H9 (cell line): Measurements from ENCODE around the gene SETD6. TPM values are rescaled to one million over a fixed set of nuclear protein-coding genes. Genes with fewer than 3 reads are reported as not detected.

Experiments
- DNase-seq: peaks from one replicate; pipeline ENCODE4 v3.0.0-alpha.2; 2017
- H2AFZ ChIP-seq: one replicate; pipeline ENCODE4 v1.6.1; 2013; ENCODE audit warnings: mild to moderate bottlenecking, low read length, control low read depth, moderate library complexity
- H2AK5ac ChIP-seq: 2 replicates; pipeline ENCODE4 v1.6.1; 2013; ENCODE audit warnings: low read length, control low read depth, mixed read lengths; ENCODE audit not compliant: insufficient read length
- H2BK120ac ChIP-seq: one replicate; pipeline ENCODE4 v1.6.1; 2013; ENCODE audit warnings: low read depth, mild to moderate bottlenecking, low read length, control low read depth, inconsistent platforms; ENCODE audit not compliant: poor library complexity, severe bottlenecking
- H2BK12ac ChIP-seq: 2 replicates; pipeline ENCODE4 v1.6.1; 2013; ENCODE audit warnings: low read length, control low read depth, mixed read lengths, low read depth; ENCODE audit not compliant: insufficient read length
- H2BK15ac ChIP-seq: 2 replicates; pipeline ENCODE4 v1.6.1; 2013; ENCODE audit warnings: low read depth, low read length, control low read depth
- H2BK20ac ChIP-seq: one replicate; pipeline ENCODE4 v1.6.1; 2013; ENCODE audit warnings: low read depth, mild to moderate bottlenecking, low read length, control low read depth, inconsistent platforms; ENCODE audit not compliant: poor library complexity, severe bottlenecking
- H2BK5ac ChIP-seq: 2 replicates; pipeline ENCODE4 v1.6.1; 2013; ENCODE audit warnings: low read length, control low read depth, mixed read lengths; ENCODE audit not compliant: insufficient read length
- H3K14ac ChIP-seq: 2 replicates; pipeline ENCODE4 v1.6.1; 2013; ENCODE audit warnings: low read length, control low read depth; ENCODE audit not compliant: insufficient read depth
- H3K18ac ChIP-seq: 2 replicates; pipeline ENCODE4 v1.6.1; 2013; ENCODE audit warnings: low read depth, mild to moderate bottlenecking, mixed read lengths, low read length, control low read depth; ENCODE audit not compliant: insufficient read length
- H3K23ac ChIP-seq: 2 replicates; pipeline ENCODE4 v1.6.1; 2013; ENCODE audit warnings: low read length, control low read depth, mixed read lengths, low read depth; ENCODE audit not compliant: insufficient read length
- H3K23me2 ChIP-seq: 2 replicates; pipeline ENCODE4 v1.6.1; 2013; ENCODE audit warnings: low read depth, mild to moderate bottlenecking, mixed read lengths, low read length, control low read depth; ENCODE audit not compliant: insufficient read length, poor library complexity, severe bottlenecking
- H3K27ac ChIP-seq: 2 replicates; pipeline ENCODE4 v1.5.1; 2013; ENCODE audit warnings: low read length, control low read depth, mixed read lengths, low read depth; ENCODE audit not compliant: insufficient read length
- H3K27me3 ChIP-seq: 2 replicates; pipeline ENCODE4 v1.6.1; 2013; ENCODE audit warnings: low read length, control low read depth, inconsistent platforms; ENCODE audit not compliant: insufficient read depth
- H3K4ac ChIP-seq: 2 replicates; pipeline ENCODE4 v1.6.1; 2013; ENCODE audit warnings: low read depth, mild to moderate bottlenecking, control low read depth, inconsistent platforms, low read length, moderate library complexity
- H3K4me1 ChIP-seq: 2 replicates; pipeline ENCODE4 v1.6.1; 2013; ENCODE audit warnings: low read length, control low read depth, inconsistent platforms; ENCODE audit not compliant: insufficient read depth
- H3K4me2 ChIP-seq: 2 replicates; pipeline ENCODE4 v1.6.1; 2013; ENCODE audit warnings: low read length, control low read depth, mixed read lengths; ENCODE audit not compliant: insufficient read length, insufficient read depth
- H3K56ac ChIP-seq: 2 replicates; pipeline ENCODE4 v1.6.1; 2013; ENCODE audit warnings: low read depth, mild to moderate bottlenecking, mixed read lengths, low read length, control low read depth; ENCODE audit not compliant: insufficient read length
- H3K79me1 ChIP-seq: 2 replicates; pipeline ENCODE4 v1.6.1; 2013; ENCODE audit warnings: low read depth, mild to moderate bottlenecking, moderate library complexity, low read length, control low read depth, inconsistent platforms; ENCODE audit not compliant: insufficient read depth, poor library complexity, severe bottlenecking
- H3K79me2 ChIP-seq: 2 replicates; pipeline ENCODE4 v1.6.1; 2013; ENCODE audit warnings: low read length, control low read depth, inconsistent platforms; ENCODE audit not compliant: insufficient read depth
- H3K9ac ChIP-seq: 2 replicates; pipeline ENCODE4 v1.6.1; 2013; ENCODE audit warnings: low read length, control low read depth, mixed read lengths; ENCODE audit not compliant: insufficient read length; ENCODE audit errors: extremely low read depth
- H3K9me3 ChIP-seq: one replicate; pipeline ENCODE4 v1.6.1; 2013; ENCODE audit warnings: low read depth, low read length, inconsistent platforms; ENCODE audit not compliant: control insufficient read depth
- H3T11ph ChIP-seq: one replicate; pipeline ENCODE4 v1.6.1; 2013; ENCODE audit warnings: mild to moderate bottlenecking, low read length, control low read depth, inconsistent platforms
- H4K20me1 ChIP-seq: one replicate; pipeline ENCODE4 v1.6.1; 2013; ENCODE audit not compliant: control insufficient read depth, insufficient read length, insufficient read depth
- H4K5ac ChIP-seq: 2 replicates; pipeline ENCODE4 v1.6.1; 2013; ENCODE audit warnings: low read depth, mild to moderate bottlenecking, mixed read lengths, low read length, control low read depth; ENCODE audit not compliant: insufficient read length
- H4K8ac ChIP-seq: replicated peaks from 2 replicates; pipeline ENCODE4 v1.6.1; 2013; ENCODE audit warnings: low read length, control low read depth, mixed read lengths, low read depth; ENCODE audit not compliant: insufficient read length
- H4K91ac ChIP-seq: 2 replicates; pipeline ENCODE4 v1.6.1; 2013; ENCODE audit warnings: low read depth, mild to moderate bottlenecking, moderate library complexity, mixed read lengths, low read length, control low read depth; ENCODE audit not compliant: insufficient read length
- H3K27ac Mint-ChIP-seq, 3 experiments: 2 replicates in 2 of 3; 3 replicates in 1 of 3; pipeline ENCODE4 v1.8.0; 2020 to 2021; ENCODE audit warnings: mixed read lengths in 3 of 3, mild to moderate bottlenecking in 1 of 3, moderate library complexity in 1 of 3
- H3K27me3 Mint-ChIP-seq: 2 replicates; pipeline ENCODE4 v1.8.0; 2021; ENCODE audit warnings: low read depth, mild to moderate bottlenecking, moderate library complexity, mixed read lengths
- H3K36me3 Mint-ChIP-seq, 3 experiments: 2 replicates in 2 of 3; 3 replicates in 1 of 3; pipeline ENCODE4 v1.8.0; 2020 to 2021; ENCODE audit warnings: low read depth in 3 of 3, mixed read lengths in 3 of 3; ENCODE audit not compliant: insufficient read depth in 1 of 3
- H3K4me1 Mint-ChIP-seq, 2 experiments: 2 replicates each; pipeline ENCODE4 v1.8.0; 2020; ENCODE audit warnings: mixed read lengths in 2 of 2
- H3K4me3 Mint-ChIP-seq, 2 experiments: 2 replicates in 1 of 2; 3 replicates in 1 of 2; pipeline ENCODE4 v1.8.0; 2020 to 2021; ENCODE audit warnings: mild to moderate bottlenecking in 2 of 2, mixed read lengths in 2 of 2, moderate library complexity in 1 of 2
- H3K9me3 Mint-ChIP-seq, 2 experiments: 2 replicates in 1 of 2; 3 replicates in 1 of 2; pipeline ENCODE4 v1.8.0; 2020; ENCODE audit warnings: mild to moderate bottlenecking in 2 of 2, mixed read lengths in 2 of 2, moderate library complexity in 1 of 2
- CTCF ChIP-seq: fragments of 200-600 bp; sonication (generic); conservative IDR thresholded peaks from 3 replicates; pipeline ENCODE4 v1.8.0; 2021; ENCODE audit warnings: antibody characterized with exemption, mild to moderate bottlenecking
- WGBS: extraction: QIAGEN DNeasy Blood & Tissue Kit; methylation state at CpG from one replicate; pipeline ENCODE4 v1.1.7; 2013; ENCODE audit warnings: missing lambda C conversion rate, low lambda C conversion rate, mixed read lengths; ENCODE audit not compliant: insufficient read length; ENCODE audit errors: extremely low coverage; 5-methylcytosine and 5-hydroxymethylcytosine counted together
- total RNA-seq: library from RNA; stranded (reverse); gene quantifications from 2 replicates; pipeline ENCODE4 v1.2.1, GENCODE V29; 2021

Gene SETD6
- total RNA-seq, 1 experiment from 2014 or later: 55.6 TPM

DNA sequence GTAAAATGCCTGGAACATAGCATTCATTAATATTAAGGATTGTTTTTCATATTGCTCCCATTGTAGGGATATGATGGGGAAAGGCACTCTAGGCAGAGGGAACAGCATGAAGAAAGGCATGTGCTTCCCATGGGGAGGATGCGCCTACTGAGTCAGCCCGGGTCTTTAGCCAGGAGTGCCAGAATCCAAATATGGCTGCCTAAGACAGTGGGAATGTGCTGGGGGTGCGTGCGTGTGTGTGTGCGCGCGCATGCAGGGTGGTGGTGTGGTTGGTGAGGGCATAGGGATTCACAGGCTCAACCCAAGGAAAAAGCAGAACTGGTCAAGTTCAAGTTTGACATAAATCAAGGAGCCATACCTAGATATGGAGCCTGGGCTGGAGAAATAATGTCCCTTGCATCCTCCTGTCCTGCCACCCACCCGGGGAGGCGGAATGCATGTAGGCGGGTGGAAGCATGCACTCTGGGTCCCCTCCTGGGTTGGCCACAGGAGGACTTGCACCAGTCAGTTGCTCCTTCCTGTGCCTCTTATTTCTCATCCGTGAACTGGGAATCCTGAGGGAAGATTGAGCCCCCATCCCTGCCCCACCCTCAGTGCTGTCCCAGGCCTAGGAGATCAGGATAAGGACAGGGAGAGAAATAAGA lies 34.0 kb upstream of the SETD6 start:
- Mint-ChIP-seq H3K36me3 (no peaks in the 10 kb centered on the region), H3K27ac (no peak overlapping the region), H3K27me3 (peaks cover 7% of the 10 kb centered on the region; the same call in 1 of the 2 replicates), H3K4me1 (peaks cover 0 to 18% of the 10 kb centered on the region in 2 experiments; a peak in 3 of 4 replicates), H3K4me3 (no peak overlapping the region), H3K9me3 (no peaks in the 10 kb centered on the region)
- H3K79me2 ChIP-seq: no peaks in the 10 kb centered on the region
- H3K18ac ChIP-seq: no peak overlapping the region
- H3K9me3 ChIP-seq: no peaks in the 10 kb centered on the region
- H3K27ac ChIP-seq: no peak overlapping the region
- no peak overlapping the region for H2BK12ac ChIP-seq
- no peak overlapping the region for H2BK120ac ChIP-seq
- no peaks in the 10 kb centered on the region for H3K27me3 ChIP-seq
- H3K23me2 ChIP-seq: no peaks in the 10 kb centered on the region
- no peak overlapping the region for H3K14ac ChIP-seq
- no peak overlapping the region for H4K8ac ChIP-seq
- H3K4me1 ChIP-seq: no peaks in the 10 kb centered on the region
- no peaks in the 10 kb centered on the region for H3K79me1 ChIP-seq
- H2AFZ ChIP-seq: no peak overlapping the region
- H3K9ac ChIP-seq: no peak overlapping the region
- no peak for TF ChIP-seq CTCF
- DNase-seq: no peak
- no peak overlapping the region for H3K4ac ChIP-seq
- no peak overlapping the region for H4K5ac ChIP-seq
- H3K23ac ChIP-seq: no peak overlapping the region
- no peaks in the 10 kb centered on the region for H4K20me1 ChIP-seq
- no peak overlapping the region for H3T11ph ChIP-seq
- H4K91ac ChIP-seq: no peak overlapping the region
- no peak overlapping the region for H2AK5ac ChIP-seq
- H2BK5ac ChIP-seq: no peak overlapping the region
- no peak overlapping the region for H3K56ac ChIP-seq
- H3K4me2 ChIP-seq: no peak overlapping the region
- no peak overlapping the region for H2BK20ac ChIP-seq
- WGBS: no CpG with 5 or more reads among the region's 11 CpGs
- no peak overlapping the region for H2BK15ac ChIP-seq
